Testis (tissue), 3 donors: ENCODE results near the gene LRRC37B. TPM values are rescaled to one million over a fixed set of nuclear protein-coding genes. Genes with fewer than 3 reads are reported as not detected.
A peak's percentile ranks its signal among the peaks of the same experiment; 100 is the strongest.

Experiments used
- DNase-seq: peaks from one replicate; pipeline ENCODE4 v3.0.0-alpha.2; 2019
- H3K27ac ChIP-seq, 2 donors: fragments of 200-600 bp; sonication (generic); one replicate each; pipeline ENCODE4 v1.5.1; 2019
- H3K27me3 ChIP-seq: fragments of 200-600 bp; sonication (generic); one replicate; pipeline ENCODE4 v1.5.1; 2019
- H3K36me3 ChIP-seq: fragments of 200-600 bp; sonication (generic); one replicate; pipeline ENCODE4 v1.5.1; 2017; ENCODE audit warnings: low read depth; ENCODE audit errors: missing control alignments
- H3K4me1 ChIP-seq: fragments of 200-600 bp; sonication (generic); one replicate; pipeline ENCODE4 v1.5.1; 2019
- H3K4me3 ChIP-seq, 2 donors: fragments of 200-600 bp; sonication (generic); one replicate each; pipeline ENCODE4 v1.5.1; 2017 to 2019
- H3K9me3 ChIP-seq: fragments of 200-600 bp; sonication (generic); one replicate; pipeline ENCODE4 v1.5.1; 2017
- CTCF ChIP-seq, 3 experiments: fragments of 450-650 bp in 2 of 3; fragments of 200-600 bp in 1 of 3; sonication (generic) in 1 of 3; IDR thresholded peaks; one replicate each; pipeline ENCODE4 v1.5.1; 2016 to 2019; ENCODE audit warnings: antibody characterized with exemption in 3 of 3, mild to moderate bottlenecking in 2 of 3, moderate library complexity in 1 of 3
- POLR2A ChIP-seq: fragments of 450-650 bp; IDR thresholded peaks from one replicate; pipeline ENCODE4 v1.6.1; 2017; ENCODE audit warnings: antibody characterized with exemption, mild to moderate bottlenecking, moderate library complexity
- WGBS, 2 donors: methylation state at CpG; one replicate each; pipeline ENCODE4 v1.1.5; 2018; 5-methylcytosine and 5-hydroxymethylcytosine counted together
- intact Hi-C: fragments of 100-400 bp; cut with DNase I; formaldehyde crosslinking; loops from one replicate; pipeline ENCODE4 v1.15.1; 2023; ENCODE audit warnings: low total_unique reads
- polyA plus RNA-seq: library from polyadenylated mRNA; stranded (reverse); fragments of 350-450 nt; fragmentation: Illumina TruSeq; extraction: RNeasy Lipid Tissue Mini Kit (QIAGEN cat#74804); gene quantifications from one replicate; pipeline ENCODE4 v1.2.3, GENCODE V29; 2014; ENCODE audit warnings: low read depth, low replicate concordance; ENCODE audit not compliant: insufficient read depth
- total RNA-seq, 2 donors: library from RNA; depleted of rRNA; stranded (reverse); fragments of >200 nt; gene quantifications; one replicate each; pipeline ENCODE4 v1.2.3, GENCODE V29; 2016

Gene LRRC37B
- total and polyA plus RNA-seq, 3 donors from 2014 or later = 35.6 to 53.4 (median 37.8) TPM

- no peak for DNase-seq
- H3K27me3 ChIP-seq = no peaks in the 10 kb centered on the region
- intact Hi-C loops = no loop called here
- no peaks in the 10 kb centered on the region for H3K4me1 ChIP-seq
- no peaks in the 10 kb centered on the region for H3K9me3 ChIP-seq
- no peak for TF ChIP-seq CTCF (IDR thresholded peaks at IDR 0.05)
- TF ChIP-seq POLR2A = no peak
- H3K4me3 ChIP-seq = no peak overlapping the region
- 90 to 95% methylated on average over 6 of the region's 6 CpGs for WGBS, 2 donors
- H3K27ac ChIP-seq = no peak overlapping the region
- H3K36me3 ChIP-seq = no peaks in the 10 kb centered on the region
Observed at GRCh38 chr17:31997005-31997404, 10.2 kb upstream of the LRRC37B start.

- H3K9me3 ChIP-seq = no peaks in the 10 kb centered on the region
- no peaks in the 10 kb centered on the region for H3K36me3 ChIP-seq
- WGBS, 2 donors = 0 to 1% methylated on average over 52 to 80 of the region's 80 CpGs
- peak overlapping the region; percentile 71 to 92 for H3K4me3 ChIP-seq
- no peak for TF ChIP-seq CTCF (IDR thresholded peaks at IDR 0.05)
- no peak for TF ChIP-seq POLR2A
- peak overlapping the region; percentile 80 to 92 for H3K27ac ChIP-seq
- DNase-seq = peak; percentile 67
- intact Hi-C loops = no loop called here
- no peaks in the 10 kb centered on the region for H3K27me3 ChIP-seq
- H3K4me1 ChIP-seq = peaks cover 6% of the 10 kb centered on the region
Observed at GRCh38 chr17:32007463-32008298, 498 bp downstream of the LRRC37B start.

GRCh38 chr17:32009262-32009542 is 2.0 kb downstream of the LRRC37B start:
- no peak overlapping the region for H3K4me3 ChIP-seq
- peaks cover 6% of the 10 kb centered on the region for H3K4me1 ChIP-seq
- H3K36me3 ChIP-seq = no peaks in the 10 kb centered on the region
- no peak overlapping the region for H3K27ac ChIP-seq
- no peak for DNase-seq
- H3K27me3 ChIP-seq = no peaks in the 10 kb centered on the region
- 91 to 100% methylated on average over 2 of the region's 2 CpGs for WGBS, 2 donors
- TF ChIP-seq POLR2A (no peak), CTCF (IDR thresholded peaks at IDR 0.05) (no peak)
- intact Hi-C loops = no loop called here
- H3K9me3 ChIP-seq = no peaks in the 10 kb centered on the region

GRCh38 chr17:32010114-32010513 is 2.9 kb downstream of the LRRC37B start:
- DNase-seq = no peak
- Histone ChIP-seq H3K4me1 (peaks cover 6% of the 10 kb centered on the region), H3K36me3 (no peaks in the 10 kb centered on the region), H3K27me3 (no peaks in the 10 kb centered on the region), H3K9me3 (no peaks in the 10 kb centered on the region), H3K27ac (no peak overlapping the region), H3K4me3 (no peak overlapping the region)
- TF ChIP-seq CTCF (IDR thresholded peaks at IDR 0.05) (no peak), POLR2A (no peak)
- intact Hi-C loops = no loop called here
- 85 to 87% methylated on average over 4 of the region's 4 CpGs for WGBS, 2 donors
